ENCODE data around the gene SLC35A3.
"Not testable (repeated sequence)": the region's sequence is repeated elsewhere in the genome, so short reads cannot be mapped to it uniquely, and the experiment has no call there.

The SLC35A3 gene

DNA sequence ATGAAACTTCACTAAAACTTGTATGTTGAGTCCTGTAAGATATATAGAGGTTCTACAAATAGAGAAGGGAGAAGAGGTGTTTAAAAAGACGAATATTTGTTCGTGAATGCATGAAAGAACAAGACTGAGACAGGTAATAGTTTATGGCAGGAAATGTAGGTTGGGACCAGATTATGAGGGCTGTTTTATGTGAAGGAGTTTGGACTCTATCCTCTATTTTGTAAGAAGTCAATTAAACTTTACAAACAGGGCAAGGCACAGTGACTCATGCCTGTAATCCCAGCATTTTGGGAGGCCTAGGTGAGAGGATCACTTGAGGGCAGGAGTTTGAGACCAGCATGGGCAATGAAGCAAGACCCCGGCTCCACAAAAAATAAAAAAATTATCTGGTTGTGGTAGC lies 5.7 kb downstream of the SLC35A3 start:
- no peak for DNase-seq (ENCODE audit: low spot score)

DNA sequence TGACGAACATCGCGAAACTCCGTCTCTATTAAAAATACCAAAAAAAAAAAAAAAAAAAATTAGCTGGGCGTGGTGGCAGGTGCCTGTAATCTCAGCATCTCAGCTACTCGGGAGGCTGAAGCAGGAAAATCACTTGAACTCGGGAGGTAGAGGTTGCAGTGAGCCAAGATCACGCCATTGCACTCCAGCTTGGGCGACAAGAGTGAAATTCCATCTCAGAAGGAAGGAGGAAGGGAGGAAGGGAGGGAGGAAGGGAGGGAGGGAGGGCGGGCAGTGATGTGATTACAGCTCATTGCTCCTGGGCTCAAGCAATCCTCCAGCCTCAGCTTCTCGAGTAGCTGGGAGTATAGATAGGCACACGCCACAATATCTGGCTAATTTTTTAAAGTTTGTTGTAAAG lies 7.5 kb downstream of the SLC35A3 start:
- DNase-seq (ENCODE audit: low spot score): not testable (repeated sequence)

DNA sequence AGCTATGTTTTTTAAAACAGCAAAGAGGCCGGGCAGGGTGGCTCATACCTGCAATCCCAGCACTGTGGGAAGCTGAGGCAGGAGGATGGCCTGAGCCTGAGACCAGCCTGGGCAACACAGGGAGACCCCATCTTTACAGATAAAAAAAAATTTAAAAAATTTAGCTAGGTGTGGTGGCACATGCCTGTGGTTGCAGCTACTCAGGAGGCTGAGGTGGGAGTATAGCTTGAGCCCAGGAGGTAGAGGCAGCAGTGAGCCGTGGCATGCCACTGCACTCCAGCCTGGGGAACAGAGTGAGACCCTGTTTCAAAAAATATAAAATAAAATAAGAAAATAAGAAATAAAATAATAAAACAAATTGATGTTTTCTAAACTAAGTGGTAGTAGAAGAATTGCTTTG lies 8.4 kb downstream of the SLC35A3 start:
- no peak for DNase-seq (ENCODE audit: low spot score)

DNA sequence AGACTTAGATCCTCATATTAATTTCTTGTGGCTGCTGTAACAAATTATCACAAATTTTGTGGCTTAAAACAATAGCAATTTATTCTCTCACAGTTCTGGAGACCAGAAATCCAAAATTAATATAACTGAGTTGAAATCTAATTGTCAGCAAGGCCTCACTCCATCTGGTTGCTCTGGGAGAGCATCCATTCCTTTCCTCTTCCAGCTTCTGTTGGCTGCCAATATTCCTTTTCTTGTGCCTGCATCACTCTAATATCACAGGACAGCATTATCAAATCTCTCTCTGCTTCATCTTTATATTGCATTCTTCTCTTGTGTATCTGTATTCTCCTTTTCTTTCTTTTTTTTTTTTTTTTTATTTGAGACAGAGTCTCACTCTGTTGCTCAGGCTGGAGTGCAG lies 9.3 kb downstream of the SLC35A3 start:
- DNase-seq (ENCODE audit: low spot score): no peak

DNA sequence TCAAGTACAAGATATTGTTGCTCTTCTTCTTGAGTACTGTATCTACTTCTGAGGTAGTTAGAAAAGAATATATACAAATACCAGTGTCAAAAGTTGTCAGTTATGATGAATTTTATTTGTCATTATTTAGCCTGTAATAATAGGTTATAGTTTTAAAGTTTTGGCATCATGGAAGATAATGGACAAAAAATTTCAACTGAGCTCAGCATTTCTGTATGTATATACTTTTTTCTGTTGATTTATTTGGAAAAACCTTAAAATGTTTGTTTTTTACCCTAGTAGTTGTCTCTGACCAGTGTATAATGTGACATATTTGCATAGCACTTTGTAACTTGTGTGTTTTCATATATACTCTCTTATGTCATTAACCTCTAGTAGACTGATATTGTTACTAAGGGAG lies 11.1 kb downstream of the SLC35A3 start:
- DNase-seq (ENCODE audit: low spot score): no peak

DNA sequence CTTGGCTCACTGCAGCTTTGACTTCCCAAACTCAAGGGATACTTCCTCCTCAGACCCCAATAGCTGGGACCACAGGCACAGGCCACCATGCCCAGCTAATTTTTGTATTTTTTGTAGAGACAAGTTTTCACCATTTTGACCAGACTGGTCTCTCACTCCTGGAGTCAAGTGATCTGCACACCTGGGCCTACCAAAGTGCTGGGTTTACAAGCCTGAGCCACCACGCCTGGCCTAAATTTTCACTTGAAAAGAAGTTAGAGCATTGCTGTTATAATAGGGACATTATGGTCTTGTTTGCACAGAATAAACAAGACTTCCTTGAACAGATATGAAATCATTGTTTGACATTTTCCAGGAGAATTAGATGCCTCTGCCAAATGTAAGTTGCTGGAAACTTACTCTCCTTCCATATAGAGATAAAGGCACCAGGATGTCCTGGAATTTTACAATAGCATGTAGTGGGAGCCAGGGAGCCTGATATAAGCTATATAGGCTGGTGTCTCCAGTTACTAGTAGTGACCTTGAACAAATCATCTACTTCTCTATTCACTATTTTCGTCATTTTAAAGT lies 16.9 kb downstream of the SLC35A3 start:
- no peak for DNase-seq (ENCODE audit: low spot score)

DNA sequence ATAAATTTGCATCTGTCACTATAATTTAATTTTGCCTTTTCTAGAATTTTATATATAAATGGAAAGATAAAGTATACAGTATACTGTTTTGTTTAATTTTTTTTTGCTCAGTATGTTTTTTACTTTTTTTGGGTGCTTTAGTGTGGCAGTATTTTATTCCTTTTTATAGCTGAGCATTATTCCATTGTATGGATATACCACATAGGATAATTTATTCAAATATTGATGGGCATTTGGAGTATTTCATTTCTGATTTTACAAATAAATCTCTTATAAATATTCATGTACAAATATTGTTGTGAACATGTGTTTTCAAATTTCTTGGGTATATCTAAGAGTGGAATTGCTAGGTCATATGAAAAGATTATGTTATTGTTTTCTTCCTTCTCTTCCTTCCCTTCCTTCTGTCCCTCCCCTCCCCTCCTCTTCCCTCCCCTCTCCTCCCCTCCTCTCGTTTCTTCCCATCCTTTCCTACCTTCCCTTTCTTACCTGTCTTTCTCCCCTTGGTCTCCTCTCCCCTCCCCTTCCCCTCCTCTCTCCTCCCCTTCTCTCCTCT lies 18.5 kb downstream of the SLC35A3 start:
- DNase-seq (ENCODE audit: low spot score): no peak

DNA sequence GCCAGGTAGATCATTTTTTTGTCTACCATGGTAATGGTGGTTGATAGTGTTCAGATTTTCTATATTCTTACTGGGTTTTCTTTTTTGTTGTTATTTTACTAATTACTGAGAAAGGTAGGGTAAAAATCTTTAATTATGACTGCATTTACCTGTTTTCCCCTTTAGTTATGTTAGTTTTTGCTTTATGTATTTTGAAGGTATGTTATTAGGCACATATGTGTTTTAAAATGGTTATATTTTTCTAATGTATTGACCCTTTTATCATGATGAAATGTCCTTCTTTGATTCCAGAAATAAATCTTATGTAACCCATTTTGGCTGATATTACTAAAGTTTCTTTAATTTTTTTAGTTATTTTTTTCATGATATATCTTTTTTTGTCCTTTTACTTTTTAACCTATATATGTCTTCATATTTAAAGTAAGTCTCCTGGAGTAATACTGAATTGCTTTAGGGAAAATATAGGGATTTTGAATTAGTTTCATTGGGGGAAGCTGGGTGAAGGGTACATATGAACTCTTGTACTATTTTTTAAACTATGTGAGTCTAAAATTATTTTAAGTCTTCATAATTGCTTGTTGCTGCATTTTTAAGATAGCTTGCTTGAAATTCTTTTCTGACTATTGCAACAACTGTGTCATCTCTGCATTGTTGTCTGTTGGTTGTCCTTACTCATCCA lies 22.4 kb downstream of the SLC35A3 start:
- no peak for DNase-seq (ENCODE audit: low spot score)

DNA sequence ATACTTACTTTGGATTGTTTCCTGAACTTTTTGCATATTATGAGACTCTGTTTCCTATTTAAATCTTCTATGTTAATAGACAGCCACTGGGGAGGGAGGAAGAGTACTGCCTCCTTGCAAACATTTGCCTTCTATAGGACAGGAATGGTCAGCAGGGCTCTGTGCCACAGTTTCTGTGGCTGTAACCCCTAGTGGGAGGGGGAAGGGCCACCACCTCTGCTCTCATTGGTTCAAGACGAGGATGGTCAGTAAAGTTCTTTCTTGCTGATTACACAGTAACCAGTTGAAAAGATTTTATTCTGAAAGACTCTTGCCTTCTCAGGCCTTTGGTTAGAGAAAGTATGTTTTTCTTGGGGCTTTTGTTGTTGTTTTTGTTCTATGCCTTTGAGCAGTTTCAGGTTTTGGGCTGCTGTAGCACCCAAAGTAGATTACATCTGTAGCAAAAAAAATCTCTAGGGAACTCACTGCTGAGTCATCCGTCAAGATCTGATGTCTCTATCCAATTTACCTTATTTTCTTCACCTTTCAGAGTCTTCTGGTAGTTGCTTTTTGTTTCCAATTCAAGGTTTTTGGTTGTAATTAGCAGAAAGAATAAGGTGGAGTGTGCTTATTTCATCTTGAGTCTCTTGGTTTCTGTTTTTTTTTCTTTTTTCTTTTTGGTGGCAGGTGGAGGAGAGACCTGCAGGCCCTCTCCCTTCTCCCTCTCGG lies 23.1 kb downstream of the SLC35A3 start:
- DNase-seq (ENCODE audit: low spot score): no peak

DNA sequence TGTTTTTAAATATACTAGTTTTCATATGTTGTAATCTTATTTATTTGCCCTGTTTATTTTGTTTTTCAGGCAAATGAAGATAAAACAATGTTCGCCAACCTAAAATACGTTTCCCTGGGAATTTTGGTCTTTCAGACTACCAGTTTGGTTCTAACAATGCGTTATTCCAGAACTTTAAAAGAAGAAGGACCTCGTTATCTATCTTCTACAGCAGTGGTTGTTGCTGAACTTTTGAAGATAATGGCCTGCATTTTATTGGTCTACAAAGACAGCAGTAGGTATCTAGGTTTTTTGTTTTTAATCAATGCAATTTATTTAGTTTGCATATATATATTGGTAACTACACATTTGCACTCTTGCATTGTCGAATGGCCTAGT lies 23.7 kb downstream of the SLC35A3 start:
- no peak for DNase-seq (ENCODE audit: low spot score)

DNA sequence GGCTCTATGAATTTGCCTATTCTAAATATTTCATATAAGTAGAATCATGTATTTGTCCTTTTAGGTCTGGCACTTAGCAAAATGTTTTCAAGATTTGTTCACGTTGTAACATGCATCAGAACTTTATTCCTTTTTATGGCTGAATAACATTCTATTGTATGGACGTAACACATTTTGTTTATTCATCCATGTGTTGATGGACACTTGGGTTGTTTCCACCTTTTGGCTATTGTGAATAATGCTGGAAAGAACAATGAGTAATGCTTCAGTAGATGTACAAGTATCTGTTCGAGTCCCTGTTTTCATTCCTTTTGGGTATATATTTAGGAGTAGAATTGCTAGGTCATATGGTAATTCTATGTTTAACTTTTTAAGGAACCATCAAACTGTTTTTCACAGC lies 24.7 kb downstream of the SLC35A3 start:
- DNase-seq (ENCODE audit: low spot score): no peak

DNA sequence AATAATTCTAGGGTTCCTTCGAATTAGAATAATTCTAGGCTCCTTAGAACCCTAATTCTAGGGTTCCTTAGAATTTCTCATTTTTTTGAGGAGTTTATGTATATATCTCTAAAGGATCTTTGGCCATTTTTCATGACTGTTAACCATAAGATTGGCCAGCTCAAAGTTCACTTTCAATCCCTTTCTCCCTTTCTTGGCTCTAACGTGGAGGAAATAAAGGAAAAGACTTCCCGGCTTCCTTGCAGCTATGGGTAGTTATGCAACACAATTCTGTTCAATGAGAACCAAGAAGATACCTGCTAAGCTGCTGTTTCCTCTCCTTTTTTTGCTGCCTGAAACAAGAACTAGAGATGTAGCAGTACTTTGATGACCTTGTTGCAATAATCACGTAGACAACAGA lies 27.2 kb downstream of the SLC35A3 start:
- DNase-seq (ENCODE audit: low spot score): no peak

DNA sequence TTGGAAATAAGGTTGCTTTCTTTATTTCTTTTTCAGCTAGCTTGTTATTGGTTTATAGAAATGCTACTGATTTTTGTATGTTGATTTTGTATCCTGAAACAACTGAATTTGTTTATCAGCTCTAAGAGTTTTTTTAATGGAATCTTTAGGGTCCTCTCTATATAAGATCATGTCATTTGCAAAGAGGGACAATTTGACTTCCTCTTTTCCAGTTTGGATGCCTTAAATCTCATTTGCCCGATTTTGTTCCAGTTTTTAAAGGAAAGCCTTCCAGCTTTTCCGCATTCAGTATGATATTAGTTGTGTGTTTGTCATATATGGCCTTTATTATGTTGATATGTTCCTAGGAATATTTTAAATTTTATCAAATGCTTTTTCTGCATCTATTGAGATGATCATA lies 31.7 kb downstream of the SLC35A3 start:
- DNase-seq (ENCODE audit: low spot score): no peak

DNA sequence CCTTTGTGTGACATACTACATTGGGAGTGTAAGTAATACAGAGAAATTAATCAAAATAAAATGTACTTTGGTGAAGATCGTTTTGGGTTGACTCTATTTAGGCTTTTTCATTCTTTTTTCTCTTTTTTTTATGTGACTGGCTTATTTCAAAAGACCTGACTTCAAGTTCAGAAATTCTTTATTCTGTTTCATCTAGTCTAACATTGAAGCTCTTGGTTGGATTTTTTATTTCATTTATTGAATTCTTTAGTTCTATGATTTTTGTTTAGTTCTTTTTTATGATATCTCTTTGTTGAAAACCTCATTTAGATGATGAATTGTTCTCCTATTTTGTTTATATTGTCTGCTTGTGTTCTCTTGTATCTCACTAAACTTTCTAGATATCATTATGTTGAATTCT lies 35.6 kb downstream of the SLC35A3 start:
- no peak for DNase-seq (ENCODE audit: low spot score)

DNA sequence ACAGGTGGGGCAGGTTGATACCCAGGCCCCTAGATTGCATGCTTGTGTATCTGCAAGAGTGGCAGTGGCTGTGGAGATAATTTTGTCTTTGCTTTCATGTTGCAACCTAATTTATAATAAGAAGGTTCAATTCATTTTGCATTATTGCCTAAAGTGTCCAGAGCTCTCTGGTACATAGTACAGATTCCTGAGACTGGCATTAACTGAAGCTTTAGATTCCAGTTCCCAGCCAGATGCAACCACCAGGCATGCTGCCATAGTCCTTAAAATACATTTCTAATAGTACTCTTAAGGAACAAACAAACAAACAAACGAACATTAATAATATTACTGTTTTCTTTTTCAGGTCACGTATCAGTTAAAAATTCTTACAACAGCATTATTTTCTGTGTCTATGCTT lies 36.9 kb downstream of the SLC35A3 start:
- DNase-seq (ENCODE audit: low spot score): no peak

DNA sequence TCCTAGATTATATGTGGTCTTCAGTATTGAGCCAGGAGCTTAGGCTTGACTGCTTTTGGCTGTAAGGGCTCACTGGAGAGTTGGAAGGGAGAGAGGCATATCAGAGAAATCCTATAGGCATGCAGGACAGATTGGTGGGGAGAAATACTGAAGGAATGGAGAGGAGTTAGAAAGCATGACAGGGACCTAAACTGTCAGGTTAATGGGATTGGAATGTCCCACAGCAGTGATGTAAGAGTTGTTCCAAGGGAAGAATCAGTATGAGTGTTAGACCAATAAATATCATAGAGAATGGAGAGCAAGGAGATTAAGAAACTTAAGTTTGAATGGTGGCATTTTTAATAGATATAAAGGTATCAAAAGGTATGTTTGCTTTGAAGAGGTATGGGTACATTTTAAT lies 39.7 kb downstream of the SLC35A3 start:
- no peak for DNase-seq (ENCODE audit: low spot score)

DNA sequence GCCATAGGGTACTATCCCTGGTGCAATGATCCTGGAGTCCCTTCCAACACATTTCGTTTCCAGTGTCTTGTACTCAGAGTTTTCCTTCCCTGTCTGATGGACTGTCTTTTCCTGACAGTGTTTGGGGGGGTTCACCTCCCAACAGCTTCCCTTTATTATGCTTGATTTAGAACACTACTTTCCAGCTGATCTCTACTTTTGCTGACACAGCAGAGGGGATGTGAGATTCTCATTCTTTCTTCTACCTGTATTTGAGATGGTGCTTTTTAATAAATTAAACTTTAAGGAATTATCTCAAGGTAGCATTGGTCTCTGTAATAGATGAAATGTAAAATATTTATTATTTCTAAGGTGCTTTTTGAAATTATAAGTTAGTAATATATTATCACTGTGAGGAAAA lies 41.0 kb downstream of the SLC35A3 start:
- DNase-seq (ENCODE audit: low spot score): no peak

DNA sequence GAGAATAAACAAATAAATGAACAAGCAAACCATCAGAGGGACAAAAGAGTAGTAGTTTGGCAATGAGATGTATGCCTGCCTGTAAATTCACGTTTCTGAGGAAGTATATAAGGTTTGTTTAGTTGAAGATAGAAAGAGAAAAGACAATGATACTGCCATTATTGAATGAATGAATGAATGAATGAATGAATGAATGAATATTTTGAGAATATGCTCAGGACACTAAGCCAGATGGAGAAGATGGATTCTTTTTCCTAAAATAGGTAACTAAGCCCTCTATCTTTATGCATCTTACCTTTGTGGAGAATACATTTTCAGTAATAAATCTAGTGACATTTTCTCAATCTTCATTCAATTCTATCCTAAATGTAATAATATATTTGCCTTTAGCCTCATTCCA lies 49.4 kb downstream of the SLC35A3 start:
- no peak for DNase-seq (ENCODE audit: low spot score)

DNA sequence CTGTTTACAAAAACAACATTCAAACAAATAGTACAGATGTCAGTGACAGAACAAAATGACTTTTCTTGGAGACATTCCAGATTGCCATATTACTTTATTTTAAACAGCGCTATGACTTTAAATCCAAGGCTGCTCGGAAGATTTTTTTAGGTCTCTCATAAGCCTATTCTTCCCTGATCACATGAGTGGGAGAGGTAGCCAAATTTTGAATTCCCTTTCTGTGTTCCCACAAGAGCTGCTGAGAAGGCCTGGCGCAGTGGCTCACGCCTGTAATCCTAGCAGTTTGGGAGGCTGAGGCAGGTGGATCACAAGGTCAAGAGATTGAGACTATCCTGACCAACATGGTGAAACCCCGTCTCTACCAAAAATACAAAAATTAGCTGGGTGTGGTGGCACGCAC lies 53.7 kb downstream of the SLC35A3 start:
- no peak for DNase-seq (ENCODE audit: low spot score)

DNA sequence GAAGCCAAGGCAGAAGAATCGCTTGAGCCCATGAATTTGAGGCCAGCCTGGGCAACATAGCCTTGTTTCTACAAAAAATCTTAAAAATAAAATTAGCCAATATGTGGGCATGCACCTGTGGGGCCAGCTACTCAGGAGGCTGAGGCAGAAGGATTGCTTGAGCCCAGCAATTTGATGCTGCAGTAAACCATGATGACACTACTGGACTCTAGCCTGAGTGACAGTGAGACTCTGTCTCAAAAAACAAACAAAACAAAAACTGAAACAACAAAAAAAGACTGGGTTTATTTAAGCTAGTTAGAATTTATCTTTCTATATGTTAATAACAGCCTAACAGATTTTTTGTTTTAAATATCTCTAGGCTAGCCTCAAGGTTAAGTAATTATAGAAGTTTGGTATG lies 57.4 kb downstream of the SLC35A3 start:
- no peak for DNase-seq (ENCODE audit: low spot score)

DNA sequence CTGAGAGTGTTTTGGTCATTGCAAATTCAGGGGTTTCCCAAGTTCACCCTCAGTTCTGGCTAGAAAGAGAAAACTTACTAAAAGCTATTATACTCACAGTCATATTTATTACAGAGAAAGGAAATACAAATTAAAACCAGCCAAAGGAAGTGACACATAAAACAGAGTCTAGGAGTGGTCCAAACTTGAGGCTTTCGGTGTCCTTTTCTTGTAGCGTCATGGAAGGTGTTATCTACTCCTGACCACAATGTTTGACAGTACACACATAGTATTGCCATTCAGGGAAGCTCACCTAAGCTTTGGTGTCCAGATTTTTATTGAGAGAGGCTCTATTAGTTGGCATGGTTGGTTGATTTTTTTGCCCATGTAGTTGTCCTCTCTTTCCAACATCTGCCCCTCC lies 59.0 kb downstream of the SLC35A3 start:
- no peak for DNase-seq (ENCODE audit: low spot score)

DNA sequence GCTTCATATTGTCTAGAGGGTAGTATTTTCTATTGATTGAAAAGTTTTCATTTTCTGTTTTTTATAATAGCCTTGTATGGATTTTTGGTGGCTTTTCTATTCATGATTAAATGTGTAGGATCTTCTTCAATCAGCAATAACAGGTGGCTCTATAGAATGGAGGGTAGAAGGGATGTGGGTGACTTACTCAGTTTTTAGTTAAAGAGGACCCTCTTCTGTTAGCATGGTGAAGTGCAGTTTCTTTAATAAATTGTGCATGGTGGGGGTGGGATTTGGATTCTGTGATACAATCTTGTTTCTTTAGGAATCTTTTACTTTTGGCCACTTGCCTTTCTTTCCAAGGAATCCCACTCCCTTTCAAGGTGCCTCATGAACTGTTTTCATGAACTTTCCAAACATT lies 64.7 kb downstream of the SLC35A3 start:
- DNase-seq (ENCODE audit: low spot score): no peak

DNA sequence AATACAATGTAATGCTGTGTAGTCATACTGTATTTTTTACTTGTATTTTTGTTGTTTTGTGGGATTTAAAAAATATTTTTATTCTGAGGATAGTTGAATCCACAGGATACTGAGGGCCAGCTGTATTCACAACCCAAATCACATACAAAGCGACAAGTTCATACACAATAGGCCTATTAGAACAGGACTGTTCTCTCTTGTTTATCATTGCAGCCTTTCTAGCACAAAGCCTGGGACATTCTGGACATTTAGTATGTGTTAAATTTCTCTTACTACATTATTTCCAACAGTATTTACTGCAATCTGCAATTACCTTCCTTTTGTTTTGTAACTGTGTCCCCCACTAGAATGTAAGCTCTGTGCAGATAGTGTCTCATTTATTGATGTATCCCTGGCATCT lies 65.4 kb downstream of the SLC35A3 start:
- DNase-seq (ENCODE audit: low spot score): no peak
